Muscle layer of duodenum (tissue), 2 donors: Measurements from ENCODE around the gene EDAR.

Source experiments
- H3K27ac ChIP-seq: one replicate; pipeline ENCODE4 v1.7.0; 2013; ENCODE audit warnings: mild to moderate bottlenecking, low read length
- H3K27me3 ChIP-seq: one replicate; pipeline ENCODE4 v1.7.0; 2013; ENCODE audit warnings: low read depth, mild to moderate bottlenecking, control low read depth, low read length
- H3K36me3 ChIP-seq, 2 donors: one replicate each; pipeline ENCODE4 v1.7.0; 2013; ENCODE audit warnings: low read length in 2 of 2, control low read depth in 1 of 2, mild to moderate bottlenecking in 1 of 2; ENCODE audit not compliant: insufficient read depth in 2 of 2, control insufficient read depth in 1 of 2
- H3K4me1 ChIP-seq, 2 donors: one replicate each; pipeline ENCODE4 v1.7.0; 2013; ENCODE audit warnings: low read length in 2 of 2, mild to moderate bottlenecking in 2 of 2, control low read depth in 1 of 2, moderate library complexity in 1 of 2; ENCODE audit not compliant: insufficient read depth in 2 of 2, control insufficient read depth in 1 of 2
- H3K4me3 ChIP-seq, 2 donors: one replicate each; pipeline ENCODE4 v1.7.0; 2013; ENCODE audit warnings: low read length in 2 of 2, low read depth in 1 of 2, mild to moderate bottlenecking in 1 of 2
- H3K9me3 ChIP-seq, 2 donors: one replicate each; pipeline ENCODE4 v1.7.0; 2013; ENCODE audit warnings: low read length in 2 of 2, control low read depth in 1 of 2, mild to moderate bottlenecking in 1 of 2; ENCODE audit not compliant: control insufficient read depth in 1 of 2
- donor health status: healthy.

Gene EDAR

GRCh38 chr2:108858894-108859293 lies 130.1 kb downstream of the EDAR start:
- Histone ChIP-seq H3K27me3 (no peaks in the 10 kb centered on the region), H3K4me1 (no peaks in the 10 kb centered on the region), H3K9me3 (no peaks in the 10 kb centered on the region), H3K27ac (no peak overlapping the region), H3K36me3 (no peaks in the 10 kb centered on the region), H3K4me3 (no peak overlapping the region)

- peaks cover 0 to 2% of the 10 kb centered on the region in 2 donors for H3K9me3 ChIP-seq
- no peak overlapping the region for H3K4me3 ChIP-seq
- peaks cover 0 to 10% of the 10 kb centered on the region in 2 donors for H3K36me3 ChIP-seq
- no peaks in the 10 kb centered on the region for H3K27me3 ChIP-seq
- H3K4me1 ChIP-seq, result no peaks in the 10 kb centered on the region
- H3K27ac ChIP-seq, result no peak overlapping the region
Observed at GRCh38 chr2:108855194-108855593, 133.8 kb downstream of the EDAR start.

GRCh38 chr2:108854484-108854883 lies 134.5 kb downstream of the EDAR start:
- H3K27me3 ChIP-seq, result no peaks in the 10 kb centered on the region
- H3K27ac ChIP-seq, result no peak overlapping the region
- H3K4me1 ChIP-seq, result no peaks in the 10 kb centered on the region
- H3K9me3 ChIP-seq, result peaks cover 0 to 2% of the 10 kb centered on the region in 2 donors
- H3K36me3 ChIP-seq, result peaks cover 0 to 10% of the 10 kb centered on the region in 2 donors
- H3K4me3 ChIP-seq, result no peak overlapping the region

- Histone ChIP-seq H3K27ac (no peak overlapping the region), H3K36me3 (peaks cover 0 to 10% of the 10 kb centered on the region in 2 donors), H3K4me3 (no peak overlapping the region), H3K9me3 (peaks cover 0 to 2% of the 10 kb centered on the region in 2 donors), H3K4me1 (no peaks in the 10 kb centered on the region), H3K27me3 (no peaks in the 10 kb centered on the region)
Observed at GRCh38 chr2:108853421-108853820, 135.6 kb downstream of the EDAR start.

GRCh38 chr2:108852375-108852774 lies 136.6 kb downstream of the EDAR start:
- H3K9me3 ChIP-seq, result peaks cover 0 to 2% of the 10 kb centered on the region in 2 donors
- no peak overlapping the region for H3K27ac ChIP-seq
- H3K27me3 ChIP-seq, result no peaks in the 10 kb centered on the region

GRCh38 chr2:108847000-108847399 lies 142.0 kb downstream of the EDAR start:
- H3K27me3 ChIP-seq, result no peaks in the 10 kb centered on the region
- no peaks in the 10 kb centered on the region for H3K4me1 ChIP-seq
- no peak overlapping the region for H3K4me3 ChIP-seq
- H3K27ac ChIP-seq, result no peak overlapping the region
- no peaks in the 10 kb centered on the region for H3K9me3 ChIP-seq
- peaks cover 0 to 6% of the 10 kb centered on the region in 2 donors for H3K36me3 ChIP-seq

More at GRCh38 chr2:108852375-108852774, 136.6 kb downstream of the EDAR start:
- H3K4me3 ChIP-seq, result no peak overlapping the region
- H3K36me3 ChIP-seq, result peaks cover 0 to 10% of the 10 kb centered on the region in 2 donors
- H3K4me1 ChIP-seq, result no peaks in the 10 kb centered on the region

- no peak overlapping the region for H3K4me3 ChIP-seq
- peaks cover 0 to 3% of the 10 kb centered on the region in 2 donors for H3K9me3 ChIP-seq
- H3K27me3 ChIP-seq, result no peaks in the 10 kb centered on the region
- no peak overlapping the region for H3K27ac ChIP-seq
- peaks cover 0 to 5% of the 10 kb centered on the region in 2 donors for H3K36me3 ChIP-seq
- H3K4me1 ChIP-seq, result no peaks in the 10 kb centered on the region
Observed at GRCh38 chr2:108845923-108846322, 143.1 kb downstream of the EDAR start.
